HL-60/S4 treated with retinoic acid at 250 ng/mL for 4 days and 3 days (cell line): Measurements from ENCODE around the gene COMMD9.
"Not testable (repeated sequence)": the region's sequence is repeated elsewhere in the genome, so short reads cannot be mapped to it uniquely, and the experiment has no call there.

ENCODE experiments used
- in situ Hi-C: fragments of 300-500 bp; cut with MboI; formaldehyde crosslinking; loops from 2 replicates; pipeline ENCODE4 v1.7.0; 2022; ENCODE audit warnings: low sequenced_read_pairs

Gene COMMD9

DNA sequence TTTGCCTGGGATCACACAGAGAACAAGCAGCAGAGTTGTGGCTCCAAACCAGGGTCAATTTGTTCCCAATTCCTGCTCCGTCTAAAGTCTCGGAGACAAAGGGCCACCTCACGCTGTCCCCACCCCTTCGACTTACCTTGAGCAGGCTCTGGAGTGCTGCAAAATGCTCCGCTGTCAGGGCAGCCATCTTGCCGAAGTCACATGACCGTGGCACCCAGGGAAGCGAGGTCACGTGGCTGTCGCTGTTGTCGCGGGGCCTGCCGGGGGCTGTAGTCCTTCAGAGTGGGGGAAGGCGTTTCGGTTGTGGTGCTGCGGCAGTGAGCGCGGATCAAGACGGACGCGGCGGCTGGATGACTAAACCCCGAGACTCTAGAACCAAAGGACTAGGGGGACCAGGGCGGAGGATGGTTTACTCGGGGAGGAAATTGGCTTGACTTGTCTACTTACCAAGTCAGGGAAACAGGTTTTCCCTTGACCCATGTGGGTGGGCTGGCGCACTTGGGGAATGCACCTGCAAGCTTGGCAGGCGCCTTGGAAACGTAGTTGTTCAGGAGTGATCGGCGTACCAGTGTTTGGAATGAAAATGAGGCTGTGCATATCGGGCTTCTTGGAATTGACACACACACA, at the start of gene COMMD9:
TSS of gene COMMD9 (minus strand) at position 199 of the 627 bp plus-strand sequence. CDS start at position 187, 12 bp downstream.
- in situ Hi-C loops = no loop called here

DNA sequence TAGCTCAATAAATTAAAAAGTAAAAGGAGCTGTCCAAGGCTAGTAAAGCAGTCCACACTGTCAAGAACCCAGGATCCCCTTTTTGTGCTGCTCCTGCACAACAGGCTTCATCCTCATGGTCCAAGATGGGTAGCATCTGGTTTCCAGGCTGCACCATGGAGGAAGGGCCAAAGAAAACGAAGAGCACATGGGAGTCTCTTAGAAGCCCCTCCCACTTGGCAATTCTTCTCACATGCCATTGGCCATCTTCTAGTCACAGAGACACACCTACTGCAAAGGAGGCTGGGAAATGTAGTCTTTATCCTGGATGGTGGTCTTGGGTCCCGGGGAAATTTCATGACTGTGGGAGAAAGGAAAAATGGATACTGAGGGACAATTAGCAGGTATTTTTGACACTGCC, 44.7 kb upstream of the COMMD9 start:
- in situ Hi-C loops = no loop called here

DNA sequence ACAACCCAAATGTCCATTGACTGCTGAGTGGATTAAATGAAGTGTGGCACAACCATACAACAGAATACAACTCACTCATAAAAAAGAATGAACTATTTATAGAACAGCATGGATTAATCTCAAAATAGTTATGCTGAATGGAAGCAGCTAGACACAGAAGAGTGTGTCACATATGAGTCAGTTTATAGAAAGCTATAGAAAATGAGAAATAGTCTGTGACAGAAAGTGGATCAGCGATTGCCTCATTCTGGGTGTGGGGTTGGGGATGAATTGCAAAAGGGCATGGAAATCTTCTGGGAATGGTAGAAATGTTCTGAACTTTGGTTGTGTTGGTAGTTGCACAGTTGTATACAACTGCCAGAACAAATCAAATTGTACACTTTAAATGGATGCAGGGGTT, 44.2 kb upstream of the COMMD9 start:
- in situ Hi-C loops = no loop called here

DNA sequence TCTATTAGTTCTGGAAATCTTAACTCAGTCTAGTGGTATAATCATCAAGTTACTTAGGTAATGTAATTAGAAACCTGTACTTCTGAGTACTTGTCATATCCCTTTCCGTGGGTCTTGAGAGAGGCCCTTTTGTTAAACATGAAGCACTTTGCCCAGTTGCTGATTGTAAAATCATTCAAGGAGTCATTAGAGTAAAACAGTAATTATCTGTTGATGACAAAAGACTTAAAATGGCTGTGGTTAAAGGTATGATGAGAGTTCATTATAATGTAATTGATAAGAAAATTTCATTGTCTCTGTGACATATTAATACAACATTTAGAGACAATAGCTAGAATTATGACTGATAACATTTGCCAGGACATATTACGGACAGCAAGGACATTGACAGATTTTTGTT, 41.2 kb upstream of the COMMD9 start:
- in situ Hi-C loops = no loop called here

DNA sequence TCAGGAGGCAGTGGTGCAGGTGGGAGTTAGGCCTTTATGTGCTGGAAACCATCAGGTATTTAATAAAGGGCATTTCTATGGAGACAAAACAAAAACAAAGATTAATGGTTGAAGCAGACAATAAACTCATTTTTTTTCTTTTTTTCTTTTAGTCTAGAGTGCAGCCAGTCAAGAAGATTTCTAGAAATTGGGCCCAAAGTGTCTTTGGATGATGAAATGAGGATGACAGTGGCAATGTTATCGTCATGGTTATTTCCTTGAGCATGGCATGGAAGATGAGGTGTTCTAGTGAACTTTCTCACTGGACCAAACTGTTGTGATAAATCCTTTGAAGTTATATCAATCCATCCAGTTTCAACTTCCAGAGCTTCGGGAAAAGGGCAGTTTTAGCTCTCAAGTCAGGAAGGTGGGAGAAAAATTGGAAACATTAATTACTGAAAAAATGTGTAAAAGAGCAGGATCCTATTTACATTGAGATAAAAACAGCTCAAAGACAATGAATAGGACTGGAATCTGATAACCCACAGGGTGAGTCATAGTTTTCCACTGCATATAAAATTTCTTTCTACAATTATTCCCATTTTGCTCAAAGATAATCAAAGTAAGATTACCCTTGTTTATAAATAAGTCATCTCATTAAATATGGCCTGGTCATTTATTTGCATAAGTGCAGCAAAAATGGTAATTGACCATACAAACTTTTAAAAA, 39.9 kb upstream of the COMMD9 start:
- in situ Hi-C loops = no loop called here

DNA sequence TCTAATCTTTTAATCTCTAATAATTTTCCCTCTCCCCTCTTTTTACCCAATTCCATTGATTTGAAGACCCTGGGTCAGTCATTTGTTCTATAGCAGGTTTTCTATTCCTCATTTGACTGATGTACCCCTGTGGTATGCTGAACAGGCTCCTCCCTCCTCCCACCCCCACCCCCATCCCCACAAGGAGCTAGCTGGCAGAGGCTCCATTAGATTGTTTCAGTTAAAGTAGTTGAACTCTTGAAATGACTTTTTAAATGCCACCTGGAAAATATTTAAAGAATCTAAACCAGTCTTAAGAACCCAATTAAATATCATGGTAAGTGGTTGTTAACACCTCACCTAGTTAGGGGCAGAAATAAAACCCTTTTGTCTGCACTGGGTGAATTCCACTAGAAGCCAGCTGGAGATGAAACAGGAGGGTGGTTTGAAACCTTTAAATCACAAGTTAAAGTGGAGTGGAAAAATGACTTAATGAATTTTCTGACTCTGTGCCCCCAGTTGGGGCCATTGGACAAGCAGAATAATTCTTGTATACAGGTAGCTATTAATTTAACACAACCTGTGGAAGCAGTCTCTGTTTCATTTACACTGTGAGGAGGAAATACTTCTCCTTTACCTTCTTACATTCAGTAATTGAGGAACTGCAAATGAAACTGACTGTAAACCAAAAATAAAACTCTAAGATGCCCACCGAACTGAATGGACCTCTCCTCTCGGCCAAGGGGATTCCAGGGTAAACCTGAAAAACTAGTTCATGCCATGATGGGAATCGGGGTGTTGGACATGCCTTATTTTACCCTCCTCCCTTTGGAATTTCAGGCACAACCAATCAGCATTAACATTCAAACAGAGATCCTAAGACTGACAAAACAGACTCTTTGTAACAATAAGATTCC, 37.5 kb upstream of the COMMD9 start:
- in situ Hi-C loops = no loop called here

DNA sequence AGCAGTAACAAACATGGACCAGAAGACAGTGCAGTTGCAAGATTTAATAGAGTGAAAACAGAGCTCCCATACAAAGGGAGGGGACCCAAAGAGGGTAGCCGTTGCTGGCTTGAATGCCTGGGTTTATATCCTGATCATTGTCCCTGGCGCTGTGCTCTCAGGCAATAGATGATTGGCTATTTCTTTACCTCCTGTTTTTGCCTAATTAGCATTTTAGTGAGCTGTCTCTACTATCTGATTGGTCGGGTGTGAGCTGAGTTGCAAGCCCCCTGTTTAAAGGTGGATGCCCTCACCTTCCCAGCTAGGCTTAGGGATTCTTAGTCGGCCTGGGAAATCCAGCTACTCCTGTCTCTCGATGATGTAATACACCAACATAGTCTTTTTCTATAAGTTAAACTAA, 36.2 kb upstream of the COMMD9 start:
- in situ Hi-C loops = not testable (repeated sequence)

DNA sequence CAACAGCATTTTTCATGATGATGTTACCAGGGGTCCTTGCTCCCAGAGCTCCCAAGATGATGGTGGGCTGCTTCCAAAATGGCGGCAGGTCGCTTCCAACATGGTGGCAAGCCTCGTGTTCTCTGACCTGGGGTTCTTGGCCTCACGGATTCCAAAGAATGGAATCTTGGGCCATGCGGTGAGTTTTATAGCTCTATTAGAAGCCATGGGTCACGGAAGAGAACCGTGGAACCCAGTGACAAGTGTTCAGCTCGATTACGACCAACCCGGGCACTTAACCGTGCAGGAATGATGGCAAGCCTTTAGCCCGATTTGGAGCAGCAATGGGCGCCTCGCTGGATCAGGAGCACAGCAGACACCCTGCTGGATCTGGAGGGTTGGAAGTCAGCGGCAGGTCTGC, 35.7 kb upstream of the COMMD9 start:
- in situ Hi-C loops = not testable (repeated sequence)

DNA sequence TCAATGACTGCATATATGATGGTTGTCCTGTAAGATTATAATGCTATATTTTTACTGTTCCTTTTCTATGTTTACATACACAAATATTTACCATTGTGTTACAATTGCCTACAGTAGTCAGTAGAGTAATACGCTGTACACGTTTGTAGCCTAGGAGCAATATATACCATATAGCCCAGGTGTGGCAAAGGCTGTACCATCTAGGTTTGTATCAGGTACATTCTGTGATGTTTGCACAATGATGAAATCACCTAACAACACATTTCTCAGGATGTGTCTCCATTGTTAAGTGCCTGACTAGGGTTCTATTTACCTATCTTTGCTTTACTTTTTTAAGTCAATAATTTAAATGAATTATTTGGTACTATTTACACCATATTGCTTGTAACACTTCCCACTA, 28.8 kb upstream of the COMMD9 start:
- in situ Hi-C loops = no loop called here

DNA sequence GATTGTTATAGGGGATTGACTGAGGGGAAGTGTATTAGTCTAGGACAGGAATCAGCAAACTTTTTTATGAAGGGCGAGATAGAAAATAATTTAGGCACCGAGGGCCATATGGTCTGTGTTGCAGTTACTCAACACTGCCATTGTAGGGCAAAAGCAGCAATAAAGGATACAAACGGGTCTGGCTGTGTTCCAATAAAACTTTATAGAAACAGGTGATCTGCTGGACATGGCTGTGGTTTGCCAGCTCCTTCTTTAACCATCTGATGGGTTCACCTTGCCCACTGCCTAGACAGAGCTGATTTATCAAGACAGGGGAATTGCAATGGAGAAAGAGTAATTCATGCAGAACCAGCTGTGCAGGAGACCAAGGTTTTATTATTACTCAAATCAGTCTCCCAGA, 26.8 kb upstream of the COMMD9 start:
- in situ Hi-C loops = no loop called here

DNA sequence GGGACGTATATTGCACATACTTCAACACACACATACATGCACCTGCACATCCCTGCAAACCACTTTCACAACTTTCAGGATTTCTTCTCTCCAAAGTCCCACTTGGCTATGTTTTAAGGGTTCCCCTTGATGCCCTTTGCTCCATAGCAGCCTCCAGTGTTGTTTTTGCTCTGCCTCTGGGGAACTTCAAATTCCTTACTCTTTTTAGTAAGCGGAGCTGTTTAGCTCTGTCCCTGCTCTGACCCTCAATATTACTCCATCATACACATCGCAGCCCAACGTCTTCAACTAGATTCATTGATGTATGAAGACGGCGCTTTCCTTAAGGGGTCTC, 25.2 kb upstream of the COMMD9 start:
- in situ Hi-C loops = no loop called here

DNA sequence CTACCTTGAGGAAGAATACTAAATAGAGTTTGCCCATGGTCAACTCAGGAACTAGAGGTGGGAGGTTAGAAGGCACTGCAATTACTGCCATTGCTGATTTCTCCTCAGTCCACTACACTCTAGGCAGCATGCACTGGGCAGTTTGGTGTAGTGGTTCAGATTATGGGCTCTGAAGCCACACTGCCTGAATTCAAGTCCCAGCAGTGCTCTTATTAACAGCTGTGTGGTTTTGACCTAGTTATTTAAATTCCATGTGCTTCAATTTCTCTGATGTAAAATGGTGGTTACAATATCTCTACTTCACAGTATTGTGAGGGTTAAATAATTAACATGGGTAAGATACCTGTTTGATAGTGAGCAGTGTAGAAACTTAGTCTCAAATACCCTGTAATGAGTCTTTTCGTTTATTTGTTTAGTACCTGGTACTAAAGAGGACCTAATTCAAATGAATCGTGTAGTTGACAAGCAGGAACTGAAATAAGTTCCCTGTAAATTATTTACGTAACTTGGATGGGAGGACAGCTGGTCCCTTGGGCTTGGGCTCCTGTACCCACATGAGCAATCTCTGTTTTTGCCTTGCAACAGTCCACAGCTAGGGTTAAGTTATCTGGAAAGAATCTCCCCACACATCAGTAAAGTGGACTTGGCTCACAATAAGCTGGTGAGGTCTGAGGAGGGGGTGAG, 24.7 kb upstream of the COMMD9 start:
- in situ Hi-C loops = no loop called here

DNA sequence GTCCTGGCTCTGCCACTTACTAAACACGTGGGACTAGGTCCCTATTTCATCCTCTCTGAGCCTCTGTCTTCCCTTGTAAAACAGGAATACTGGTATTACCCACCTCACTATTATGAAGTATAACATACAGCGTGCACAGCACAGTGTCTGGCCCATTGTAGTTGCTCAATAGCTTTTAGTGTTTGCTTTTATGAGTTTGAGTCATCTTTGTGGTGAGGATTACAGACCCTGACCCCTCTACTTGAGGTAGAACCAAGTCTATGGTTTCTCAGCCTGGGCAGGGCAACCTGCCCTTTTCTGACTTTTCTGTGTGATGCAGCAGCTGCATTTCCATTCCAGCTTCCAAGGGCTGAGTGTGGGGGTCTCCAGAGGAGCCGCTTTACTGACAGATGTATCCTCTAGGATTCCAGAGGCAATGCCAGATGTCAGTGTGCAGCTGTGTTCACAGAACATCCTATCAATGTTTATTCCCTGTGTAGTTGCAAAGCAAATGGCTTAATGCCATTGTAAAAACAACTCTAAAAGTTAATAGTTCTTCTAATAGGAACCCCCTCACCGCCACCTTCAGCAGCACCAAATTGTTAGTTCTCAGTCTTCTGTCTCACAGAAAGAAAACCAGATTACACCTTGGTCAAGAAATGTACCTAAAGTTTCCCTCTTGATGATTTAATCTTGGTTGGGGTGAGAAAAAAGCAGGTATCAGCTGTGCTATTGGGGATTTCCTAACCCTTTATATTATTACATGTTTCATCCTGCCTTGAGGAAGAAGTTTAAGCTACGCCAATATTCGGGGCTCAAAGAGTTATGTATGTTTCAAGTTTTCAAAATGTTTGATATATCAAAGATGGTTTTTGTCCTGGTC, 23.6 kb upstream of the COMMD9 start:
- in situ Hi-C loops = no loop called here

DNA sequence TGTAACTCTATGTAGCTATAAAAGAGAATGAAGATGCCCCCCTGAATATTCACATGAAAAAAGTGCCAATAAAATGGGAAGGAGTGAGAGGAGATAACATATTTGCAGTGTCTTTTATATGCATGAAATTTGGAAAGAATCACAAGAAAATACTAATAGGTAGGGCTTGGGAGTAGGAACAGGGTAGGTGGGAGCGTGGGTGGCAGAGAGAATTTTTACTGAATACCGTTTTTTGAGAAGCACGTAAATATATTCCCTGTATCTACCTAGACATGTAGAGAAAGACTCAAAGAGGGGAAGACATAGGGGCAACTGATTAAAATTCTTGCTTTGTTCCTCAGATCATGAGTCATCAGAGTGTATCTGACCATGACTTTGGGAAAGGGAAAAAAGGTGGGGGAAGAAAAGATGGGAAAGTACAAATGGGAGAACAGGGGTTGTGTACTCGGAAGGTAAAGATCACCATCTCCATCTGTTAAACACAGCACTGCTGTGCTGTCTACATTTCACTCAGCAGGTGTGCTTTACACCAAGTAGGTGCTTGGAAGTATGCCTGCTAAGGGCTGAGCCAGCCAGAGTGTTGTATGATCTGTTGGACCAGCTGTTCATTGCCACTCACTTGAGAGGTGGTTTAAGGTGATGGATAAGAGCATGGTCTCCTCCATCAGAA, 22.8 kb upstream of the COMMD9 start:
- in situ Hi-C loops = no loop called here

DNA sequence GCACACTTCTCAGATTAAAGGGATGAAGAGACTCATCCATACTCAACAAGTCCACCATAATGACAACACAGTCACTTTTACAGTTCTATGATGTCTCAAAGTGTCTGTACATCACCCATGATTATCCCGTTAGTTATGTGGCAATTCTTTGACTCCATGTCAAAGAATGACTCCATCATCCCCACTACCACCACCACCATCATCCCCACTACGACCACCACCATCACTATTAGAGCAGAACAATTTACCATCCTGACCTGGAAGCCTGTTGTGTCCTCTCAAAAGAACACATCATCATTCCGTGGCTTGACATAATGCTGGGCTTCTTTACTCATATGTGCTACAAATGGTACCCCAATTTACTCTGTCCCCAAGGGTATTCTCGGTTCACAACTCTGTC, 20.6 kb upstream of the COMMD9 start:
- in situ Hi-C loops = no loop called here

DNA sequence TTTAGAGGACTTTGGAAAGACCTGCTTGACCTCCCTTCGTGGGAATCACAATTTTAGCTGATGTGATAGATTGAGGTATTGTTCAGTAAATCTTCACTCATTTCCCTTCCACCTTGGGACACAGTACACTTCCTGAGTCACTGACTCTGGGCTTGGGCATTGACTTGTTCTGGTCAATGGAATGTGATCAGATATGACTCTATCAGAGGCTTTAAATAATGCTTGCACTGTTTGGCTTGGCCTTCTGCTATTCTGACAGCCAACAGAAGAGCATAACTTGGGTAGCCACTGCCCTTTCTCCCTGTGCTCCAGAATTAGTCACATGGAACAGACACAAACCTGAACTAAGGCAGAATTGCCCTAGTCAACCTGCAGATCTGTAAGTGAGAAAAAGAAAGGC, 19.4 kb upstream of the COMMD9 start:
- in situ Hi-C loops = no loop called here

DNA sequence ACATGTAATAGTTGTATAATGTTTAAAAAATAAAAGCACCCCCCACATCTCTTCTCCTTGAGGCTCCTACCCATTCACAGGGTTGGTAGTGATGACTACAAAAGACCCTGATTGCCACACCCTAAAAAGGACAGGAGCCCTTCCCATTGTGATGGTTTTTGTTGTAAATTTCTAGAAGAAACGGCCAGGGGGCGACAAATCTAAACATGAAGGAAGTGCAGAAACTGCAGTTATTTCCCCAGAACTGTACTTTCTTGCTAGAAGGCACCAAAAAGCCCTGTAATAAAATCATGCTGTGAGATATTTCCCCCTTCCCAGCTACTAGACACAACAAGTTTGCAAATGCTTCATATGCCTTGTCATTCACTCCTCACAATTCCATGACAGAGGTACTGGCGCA, 17.7 kb upstream of the COMMD9 start:
- in situ Hi-C loops = no loop called here

DNA sequence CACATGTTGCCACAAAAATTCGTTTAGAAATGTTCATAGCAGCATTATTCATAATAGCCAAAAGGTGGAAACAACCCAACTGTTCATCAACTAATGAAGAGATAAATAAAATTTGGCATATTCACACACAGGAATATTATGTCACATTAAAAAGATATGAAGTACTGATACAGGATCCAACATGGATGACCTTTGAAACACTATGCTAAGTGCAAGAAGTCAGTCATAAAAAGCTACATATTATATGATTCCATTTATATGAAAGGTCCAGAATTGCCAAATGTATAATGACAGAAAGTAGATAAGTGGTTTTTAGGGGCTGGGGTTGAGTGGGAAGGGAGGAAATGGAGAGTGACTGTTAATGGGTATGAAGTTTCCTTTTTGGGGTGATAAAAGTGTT, 15.8 kb upstream of the COMMD9 start:
- in situ Hi-C loops = no loop called here

DNA sequence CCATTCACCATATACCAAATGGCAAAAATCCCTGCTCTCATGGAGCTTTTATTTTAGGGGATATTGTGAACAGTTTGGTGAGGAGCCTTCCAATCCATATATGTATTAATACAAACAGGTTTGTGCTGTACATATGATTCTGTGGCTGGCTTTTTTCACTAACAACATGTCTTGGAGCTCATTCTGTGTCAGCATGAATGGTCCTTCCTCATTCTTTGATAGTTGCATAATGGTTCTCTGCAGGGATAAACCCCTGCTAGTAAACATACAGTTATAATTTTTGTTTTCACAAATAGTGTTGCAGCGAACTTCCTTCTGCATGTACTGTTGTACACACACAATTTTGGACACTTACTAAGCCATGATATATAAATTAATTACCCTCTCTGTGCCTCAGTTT, 15.1 kb upstream of the COMMD9 start:
- in situ Hi-C loops = no loop called here

DNA sequence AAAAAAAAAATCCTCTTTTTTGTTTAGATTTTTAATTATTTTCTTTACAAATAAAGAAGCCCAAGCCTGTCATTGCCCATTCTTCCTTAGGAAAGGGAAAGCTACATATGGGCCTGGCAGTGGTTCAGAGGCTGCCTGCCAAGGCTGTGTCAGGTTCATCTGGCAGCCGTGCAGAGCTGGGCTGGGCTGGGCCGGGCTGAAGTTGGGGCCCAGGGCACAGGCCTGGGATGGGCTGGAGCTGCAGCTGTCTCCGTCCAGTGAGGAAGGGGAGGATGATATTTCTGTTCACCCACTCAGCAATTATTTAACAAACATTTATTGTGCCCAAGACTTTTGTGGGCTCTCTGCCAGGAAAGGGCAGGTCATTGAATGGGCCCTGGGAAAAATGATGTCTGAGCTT, 11.4 kb upstream of the COMMD9 start:
- in situ Hi-C loops = no loop called here
